Lung (tissue), 12 donors: Measurements from ENCODE around the gene LHX6. TPM values are rescaled to one million over a fixed set of nuclear protein-coding genes. Genes with fewer than 3 reads are reported as not detected.
A peak's percentile ranks its signal among the peaks of the same experiment; 100 is the strongest.

Experiments
- ATAC-seq: fragments of 200-7000 bp; cut with Tn5 transposase; one replicate; pipeline ENCODE4 v1.9.1; 2020; ENCODE audit warnings: moderate number of reproducible peaks; ENCODE audit not compliant: insufficient read depth, low FRiP score
- DNase-seq, 3 donors: peaks; one replicate each; pipeline ENCODE4 v3.0.0-alpha.2; 2013 to 2017
- H3K27ac ChIP-seq, 2 donors: one replicate each; pipeline ENCODE4 v1.5.1; 2013; ENCODE audit warnings: mild to moderate bottlenecking in 2 of 2, moderate library complexity in 2 of 2, control low read depth in 1 of 2, inconsistent platforms in 1 of 2, low read depth in 1 of 2, low read length in 1 of 2
- H3K27me3 ChIP-seq, 3 donors: one replicate each; pipeline ENCODE4 v1.5.1; 2013; ENCODE audit warnings: low read length in 2 of 3; ENCODE audit not compliant: control insufficient read depth in 3 of 3, insufficient read depth in 3 of 3
- H3K36me3 ChIP-seq, 4 donors: one replicate each; pipeline ENCODE4 v1.5.1; 2013; ENCODE audit warnings: low read length in 4 of 4, mild to moderate bottlenecking in 1 of 4, moderate library complexity in 1 of 4; ENCODE audit not compliant: control insufficient read depth in 4 of 4, insufficient read depth in 4 of 4
- H3K4me1 ChIP-seq, 5 donors: one replicate each; pipeline ENCODE4 v1.5.1; 2013; ENCODE audit warnings: low read length in 5 of 5, mild to moderate bottlenecking in 2 of 5, moderate library complexity in 1 of 5; ENCODE audit not compliant: control insufficient read depth in 5 of 5, insufficient read depth in 5 of 5
- H3K4me3 ChIP-seq: one replicate; pipeline ENCODE4 v1.5.1; 2013; ENCODE audit warnings: mild to moderate bottlenecking, control low read depth, moderate library complexity
- H3K9ac ChIP-seq, 2 donors: one replicate each; pipeline ENCODE4 v1.5.1; 2013; ENCODE audit warnings: low read length in 2 of 2, control low read depth in 1 of 2; ENCODE audit not compliant: insufficient read depth in 1 of 2
- H3K9me3 ChIP-seq, 4 donors: one replicate each; pipeline ENCODE4 v1.5.1; 2013; ENCODE audit warnings: low read length in 3 of 4, mild to moderate bottlenecking in 1 of 4, moderate library complexity in 1 of 4; ENCODE audit not compliant: control insufficient read depth in 4 of 4, insufficient read depth in 3 of 4
- CTCF ChIP-seq: IDR thresholded peaks from 2 replicates; pipeline ENCODE4 v1.5.1; 2012; ENCODE audit warnings: mild to moderate bottlenecking; ENCODE audit errors: control extremely low read depth, extremely low read depth
- WGBS, 2 donors: extraction: QIAGEN DNeasy Blood & Tissue Kit; methylation state at CpG; one replicate each; pipeline ENCODE4 v1.1.7; 2013; 5-methylcytosine and 5-hydroxymethylcytosine counted together
- polyA plus RNA-seq, 2 donors: library from polyadenylated mRNA; stranded (reverse); fragments of 200-250 nt; gene quantifications; one replicate each; pipeline ENCODE4 v1.2.1, GENCODE V29; 2013
- total RNA-seq, 2 donors: library from RNA; depleted of rRNA in 1 of 2; stranded (reverse); fragments of >200 nt in 1 of 2; gene quantifications; one replicate each; pipeline ENCODE4 v1.2.1, GENCODE V29; 2014 to 2021
- donor health status: control.
- donor health status: control.
- donor health status: Bipolar disorder and iron deficiency.
- donor health status: healthy.
- donor health status: DM: yes; HTN: yes; CAD: no.

The LHX6 gene
- total and polyA plus RNA-seq, 4 donors, result 3.2 to 11.3 (median 4.3) TPM

- H3K4me3 ChIP-seq, result peak within 1 kb of the TSS; percentile 79
- peaks cover 0 to 16% (median 7%) of the 10 kb centered on the region in 5 donors for H3K4me1 ChIP-seq
- peak; percentile 97 for ATAC-seq
- H3K27ac ChIP-seq, result peak within 1 kb of the TSS; percentile 88 to 91
- H3K36me3 ChIP-seq, result peaks cover 0 to 4% (median 0%) of the 10 kb centered on the region in 4 donors
- H3K9ac ChIP-seq, result peak within 1 kb of the TSS; percentile 78 to 96
- 1 to 2% methylated on average over 55 to 56 of the region's 56 CpGs for WGBS, 2 donors
- no peaks in the 10 kb centered on the region for H3K27me3 ChIP-seq
- H3K9me3 ChIP-seq, result peaks cover 0 to 6% (median 0%) of the 10 kb centered on the region in 4 donors
- DNase-seq, result peak; percentile 99
- no peak for TF ChIP-seq CTCF
These were observed 69.5 kb downstream of the LHX6 start, which contains the start of the genes MORN5 and NDUFA8 for GRCh38 chr9:122159026-122159924. MORN5 (plus strand) TSS chr9:122159908; CDS start chr9:122159973, 65 bp downstream. NDUFA8 (minus strand) TSS chr9:122159779; CDS start chr9:122159677, 102 bp downstream.

- 85 to 88% methylated on average over 3 of the region's 3 CpGs for WGBS, 2 donors
- Histone ChIP-seq H3K4me1 (peaks cover 0 to 19% (median 7%) of the 10 kb centered on the region in 5 donors), H3K27ac (no peak overlapping the region), H3K27me3 (no peaks in the 10 kb centered on the region), H3K9ac (no peak overlapping the region), H3K9me3 (peaks cover 0 to 6% (median 0%) of the 10 kb centered on the region in 4 donors), H3K36me3 (peaks cover 0 to 4% (median 0%) of the 10 kb centered on the region in 4 donors), H3K4me3 (no peak overlapping the region)
- peak in 2 of 3 donors; percentile 23 to 25 for DNase-seq
- no peak for TF ChIP-seq CTCF
- ATAC-seq, result no peak
These were observed 70.6 kb downstream of the LHX6 start for GRCh38 chr9:122158202-122158601.

GRCh38 chr9:122155796-122156195 is 73.0 kb downstream of the LHX6 start:
- WGBS, 2 donors, result 86 to 88% methylated on average over 4 of the region's 4 CpGs
- Histone ChIP-seq H3K9me3 (no peaks in the 10 kb centered on the region), H3K27me3 (no peaks in the 10 kb centered on the region), H3K9ac (no peak overlapping the region), H3K36me3 (peaks cover 0 to 12% (median 7%) of the 10 kb centered on the region in 4 donors), H3K4me1 (peaks cover 0 to 19% (median 7%) of the 10 kb centered on the region in 5 donors), H3K27ac (no peak overlapping the region), H3K4me3 (no peak overlapping the region)
- DNase-seq (no peak), ATAC-seq (no peak)
- TF ChIP-seq CTCF, result no peak

Other genes with a start within 250 kb of the LHX6 start
- gene TTLL11, start 135.6 kb downstream of the LHX6 start, total RNA-seq, result 1 to 10 TPM; 7.2 to 7.8 TPM
- gene TTLL11, start 135.6 kb downstream of the LHX6 start, polyA plus RNA-seq, result 1 to 10 TPM; 3.6 to 4.6 TPM
- gene NDUFA8, start 69.2 kb downstream of the LHX6 start, total RNA-seq, result 10 to 100 TPM; 26.6 to 46.3 TPM
- gene NDUFA8, start 69.2 kb downstream of the LHX6 start, polyA plus RNA-seq, result 100 to 1,000 TPM in 1 of 2 donors, 10 to 100 TPM in 1; 70.3 to 107 TPM
- gene MORN5, start 69.0 kb downstream of the LHX6 start, total RNA-seq, result 10 to 100 TPM; 17.9 to 22.9 TPM
- gene MORN5, start 69.0 kb downstream of the LHX6 start, polyA plus RNA-seq, result 10 to 100 TPM; 18.2 to 19.0 TPM
- gene RBM18, start 35.9 kb upstream of the LHX6 start, total RNA-seq, result 10 to 100 TPM; 15.4 to 20.5 TPM
- 1 to 10 TPM; 5.5 to 9.4 TPM for gene RBM18, start 35.9 kb upstream of the LHX6 start, polyA plus RNA-seq
- 10 to 100 TPM; 31.9 to 43.9 TPM for gene MRRF, start 35.9 kb upstream of the LHX6 start, total RNA-seq
- 10 to 100 TPM; 22.3 to 30.4 TPM for gene MRRF, start 35.9 kb upstream of the LHX6 start, polyA plus RNA-seq
- gene PTGS1, start 142.1 kb upstream of the LHX6 start, total RNA-seq, result 10 to 100 TPM in 1 of 2 donors, 1 to 10 TPM in 1; 4.9 to 12.8 TPM
- gene PTGS1, start 142.1 kb upstream of the LHX6 start, polyA plus RNA-seq, result 1 to 10 TPM; 2.9 to 5.1 TPM
- not detected for gene OR1J1, start 249.0 kb upstream of the LHX6 start, total RNA-seq
- not detected for gene OR1J1, start 249.0 kb upstream of the LHX6 start, polyA plus RNA-seq